ELR (cell line): Measurements from ENCODE around the gene MSANTD1.

Source experiments
- DNase-seq: peaks from one replicate; pipeline ENCODE4 v3.0.0-alpha.2; 2015; ENCODE audit warnings: low read depth

The MSANTD1 gene

DNA sequence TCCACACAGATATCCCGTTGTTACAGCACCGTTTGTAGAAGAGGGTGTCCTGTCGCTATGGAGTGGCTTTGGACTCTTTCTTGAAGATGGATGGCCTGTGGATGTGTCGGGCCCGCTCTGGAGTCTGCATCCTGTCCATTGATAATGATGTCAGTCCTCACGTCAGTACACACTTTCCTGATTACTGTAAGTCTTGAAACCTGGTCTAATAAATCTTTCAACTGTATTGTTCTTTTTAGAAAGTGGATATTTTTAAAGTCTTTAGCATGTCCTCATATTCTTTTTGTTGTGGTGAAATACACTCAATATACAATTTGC lies 14.9 kb downstream of the MSANTD1 start:
- no peak for DNase-seq

DNA sequence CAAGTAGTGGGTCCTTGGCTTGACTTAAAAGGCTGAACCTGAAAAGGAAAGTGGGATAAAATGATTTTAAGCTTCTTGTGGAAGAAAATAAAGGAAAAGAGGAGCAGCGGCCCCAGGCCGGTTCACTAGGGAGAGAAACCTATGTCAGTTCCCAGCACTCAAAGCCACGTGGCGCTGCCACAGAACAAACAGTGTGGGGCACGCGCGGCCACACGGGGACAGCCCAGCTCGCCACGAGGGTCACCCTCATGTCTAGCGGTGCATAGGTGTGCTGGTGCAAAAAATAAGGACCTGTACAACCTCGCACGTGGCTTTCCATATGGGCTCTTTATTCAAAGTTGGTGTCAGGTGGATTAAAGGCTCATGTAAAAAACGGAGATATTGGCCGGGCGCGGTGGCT lies 17.1 kb downstream of the MSANTD1 start:
- DNase-seq, result no peak

DNA sequence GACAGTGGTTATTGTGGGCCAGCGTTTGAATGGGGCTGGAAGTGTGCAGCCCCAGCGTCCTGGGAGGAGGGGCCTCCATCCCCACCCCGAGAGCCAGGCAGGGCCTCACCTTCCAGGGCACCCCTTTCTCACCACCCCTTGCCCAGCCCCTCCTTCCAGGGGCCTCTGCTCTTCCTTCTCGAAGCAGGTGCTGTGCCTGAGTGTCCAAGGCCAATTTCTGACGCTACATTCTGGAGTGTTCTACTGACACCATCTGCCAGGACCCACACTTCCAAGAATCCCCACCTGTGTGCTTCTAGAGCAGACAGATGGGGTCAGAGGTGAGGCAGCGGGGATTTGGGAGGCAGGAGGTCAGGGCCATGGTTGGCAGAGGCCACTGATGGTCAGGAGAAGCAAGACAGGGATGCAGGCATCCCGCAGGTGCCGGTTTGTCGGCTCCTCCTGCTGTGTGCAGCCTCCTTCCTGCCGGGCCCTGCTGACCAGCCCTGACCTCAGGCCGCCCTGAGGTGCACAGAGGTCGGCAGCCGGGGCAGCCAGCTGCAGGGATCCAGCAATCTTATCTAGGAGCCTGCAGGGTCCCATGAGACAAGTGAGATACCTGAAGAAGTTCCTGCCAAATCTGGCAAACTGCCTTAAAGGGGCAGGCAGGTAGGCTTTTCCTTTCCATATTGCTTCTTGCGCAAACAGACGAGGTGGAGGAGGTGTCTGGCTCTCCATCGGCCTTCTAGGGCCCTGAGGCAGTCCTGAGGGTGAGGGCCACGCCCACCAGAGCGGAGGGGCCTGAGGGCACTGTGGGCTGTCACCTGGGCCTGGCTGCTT lies 18.8 kb downstream of the MSANTD1 start:
- DNase-seq, result no peak

DNA sequence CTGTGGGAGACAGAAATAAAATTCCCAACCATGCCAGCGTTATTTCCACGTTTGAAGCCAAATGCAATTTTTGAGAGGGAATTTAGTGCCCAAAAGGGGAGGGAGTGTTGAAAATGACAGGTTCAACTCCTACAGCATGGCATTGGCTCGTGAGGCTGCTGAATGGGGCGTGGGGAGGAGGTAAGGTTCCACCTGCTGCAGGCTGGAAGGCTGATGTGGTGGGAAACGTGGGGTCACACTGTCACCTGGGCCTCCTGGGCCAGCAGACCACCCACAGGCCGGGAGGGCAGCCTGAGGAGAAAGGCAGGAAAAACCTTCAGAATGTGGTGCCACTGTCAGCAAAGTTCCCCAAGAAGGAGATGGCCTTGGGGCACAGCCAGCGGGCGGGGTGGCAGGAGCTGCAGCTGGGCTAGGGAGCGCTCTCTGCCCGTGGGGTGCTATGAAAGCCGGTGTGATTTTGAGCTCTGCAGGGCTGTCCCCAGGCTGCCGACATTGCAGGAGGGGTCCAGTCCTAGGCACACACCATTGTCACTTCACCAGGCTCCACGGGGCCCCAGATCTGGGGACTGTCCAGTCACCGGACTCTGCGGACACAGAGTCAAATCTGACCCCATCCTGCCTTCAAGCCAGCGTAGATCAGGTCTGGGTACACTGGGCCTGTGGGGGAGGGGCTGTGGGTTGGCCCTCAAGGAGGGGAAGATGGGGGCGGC lies 19.6 kb downstream of the MSANTD1 start:
- DNase-seq, result no peak

DNA sequence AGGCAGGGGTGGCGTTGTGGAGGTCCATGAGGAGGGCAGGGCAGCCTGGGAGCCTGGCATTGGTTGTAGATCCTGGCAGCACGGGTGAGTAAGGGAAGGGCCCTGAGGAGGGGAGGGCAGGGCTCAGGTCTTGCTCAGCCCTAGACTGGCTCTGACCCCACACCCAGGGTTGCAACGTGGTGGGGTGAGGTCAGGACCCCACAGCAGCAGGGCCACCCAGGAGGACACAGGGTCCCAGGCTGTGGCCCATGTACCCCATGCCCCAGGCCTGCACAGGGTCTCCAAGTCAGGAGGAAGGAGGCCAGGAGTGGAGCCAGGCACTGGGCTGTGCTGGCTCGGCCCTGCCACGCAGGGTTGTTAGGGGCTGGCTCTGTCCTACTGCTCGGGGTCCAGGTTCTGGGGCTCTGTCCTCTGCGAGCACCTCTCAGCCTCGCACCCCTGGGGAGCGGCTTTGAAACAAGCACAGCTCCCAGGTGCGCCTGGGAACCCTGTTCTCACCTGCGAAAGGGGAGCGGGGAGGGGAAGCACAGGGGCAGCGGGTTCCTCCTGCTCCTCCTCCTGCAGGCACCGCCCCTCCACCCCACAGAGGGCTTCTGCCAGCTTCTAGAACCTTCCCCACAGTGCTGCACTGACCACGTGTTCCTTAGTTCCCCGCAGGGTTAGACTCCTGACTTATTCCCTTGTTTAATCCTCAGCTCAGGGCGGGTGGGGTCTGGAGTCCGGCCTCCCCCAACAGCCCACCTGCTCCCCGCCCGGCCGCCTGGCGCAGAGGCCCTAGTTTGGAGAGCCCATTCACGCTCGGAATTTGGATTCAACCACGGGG lies 20.4 kb downstream of the MSANTD1 start:
- no peak for DNase-seq

DNA sequence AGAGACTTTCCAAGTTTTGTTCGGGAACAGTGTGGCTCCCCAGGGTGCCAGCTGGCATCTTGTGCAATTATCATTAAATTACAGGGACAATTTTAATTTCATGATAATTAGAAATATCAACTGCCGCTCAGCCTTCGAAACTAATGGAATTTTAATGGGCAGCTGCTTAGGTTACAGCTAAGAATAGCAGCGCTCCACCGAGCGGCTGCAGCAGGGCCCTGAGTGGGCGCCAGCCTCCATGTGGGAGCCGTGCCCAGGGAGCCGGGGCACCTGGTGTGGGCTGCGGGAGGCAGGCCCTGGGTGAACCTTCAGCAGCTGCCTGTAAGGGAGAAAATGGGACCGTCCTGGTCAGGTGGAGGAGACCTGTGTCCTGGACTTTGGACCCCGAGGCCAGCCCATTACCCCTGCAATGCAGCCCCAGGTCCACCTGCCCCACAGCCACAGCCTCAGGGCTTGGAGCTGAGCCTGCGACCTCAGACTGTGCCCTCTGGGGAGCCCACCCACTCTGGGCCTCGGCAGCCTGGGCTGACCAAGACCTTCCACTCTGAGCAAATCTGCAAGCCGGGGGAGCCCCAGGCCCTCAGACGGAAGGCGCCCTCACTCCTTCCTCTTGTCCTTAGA lies 21.1 kb downstream of the MSANTD1 start:
- no peak for DNase-seq

DNA sequence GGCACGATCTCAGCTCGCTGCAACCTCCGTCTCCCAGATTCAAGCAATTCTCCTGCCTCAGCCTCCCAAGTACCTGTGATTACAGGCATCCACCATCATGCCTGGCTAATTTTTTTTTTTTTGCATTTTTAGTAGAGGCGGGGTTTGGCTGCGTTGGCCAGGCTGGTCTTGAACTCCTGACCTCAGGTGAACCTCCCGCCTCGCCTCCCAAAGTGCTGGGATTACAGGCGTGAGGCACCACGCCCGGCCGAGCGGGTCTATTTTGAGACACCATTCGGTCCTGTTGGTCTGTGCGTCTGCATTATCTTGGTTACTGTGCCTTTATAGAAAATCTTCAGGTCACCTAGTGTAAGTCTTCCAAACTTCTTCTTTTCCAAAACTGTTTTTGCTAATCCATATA lies 22.2 kb downstream of the MSANTD1 start:
- no peak for DNase-seq

DNA sequence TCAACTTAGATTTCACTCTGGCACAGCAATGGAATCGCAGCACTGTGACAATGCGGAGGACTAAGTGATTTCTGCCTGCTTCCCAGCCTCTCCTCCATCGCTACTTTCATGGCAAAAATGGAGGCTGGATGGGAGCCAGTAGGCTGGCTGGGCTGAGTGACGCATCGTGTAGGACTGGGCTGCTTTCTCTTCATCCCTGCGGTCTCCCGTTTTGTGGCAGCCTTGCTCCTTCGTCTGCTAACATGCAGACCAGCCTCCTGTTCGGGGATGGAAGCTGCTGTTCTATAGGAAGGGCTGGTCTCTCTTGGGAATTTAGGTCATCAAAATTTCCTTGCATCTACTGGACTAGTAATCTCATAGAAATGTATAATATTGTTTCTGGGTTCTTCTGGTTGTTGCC lies 28.0 kb downstream of the MSANTD1 start:
- peak; percentile 17 for DNase-seq

DNA sequence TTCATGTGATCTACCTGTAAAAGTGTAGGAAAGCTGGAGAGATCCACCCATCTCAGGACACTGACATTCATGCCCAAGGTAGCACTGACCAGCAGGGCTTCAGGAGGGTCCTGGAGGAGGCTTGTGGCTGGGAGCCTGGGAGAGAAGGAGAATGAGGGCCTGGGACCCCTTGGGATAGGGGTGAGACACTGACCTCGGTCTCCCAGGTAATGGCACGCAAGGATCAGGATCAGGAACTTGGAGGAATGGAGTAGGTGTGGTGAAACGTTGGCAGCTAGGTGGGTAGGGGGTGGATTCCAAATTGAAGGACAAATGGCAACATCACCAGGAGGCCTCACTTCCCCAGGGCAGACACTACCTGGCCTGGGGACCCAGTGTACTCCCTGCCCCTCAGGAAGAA lies 31.5 kb downstream of the MSANTD1 start:
- no peak for DNase-seq

DNA sequence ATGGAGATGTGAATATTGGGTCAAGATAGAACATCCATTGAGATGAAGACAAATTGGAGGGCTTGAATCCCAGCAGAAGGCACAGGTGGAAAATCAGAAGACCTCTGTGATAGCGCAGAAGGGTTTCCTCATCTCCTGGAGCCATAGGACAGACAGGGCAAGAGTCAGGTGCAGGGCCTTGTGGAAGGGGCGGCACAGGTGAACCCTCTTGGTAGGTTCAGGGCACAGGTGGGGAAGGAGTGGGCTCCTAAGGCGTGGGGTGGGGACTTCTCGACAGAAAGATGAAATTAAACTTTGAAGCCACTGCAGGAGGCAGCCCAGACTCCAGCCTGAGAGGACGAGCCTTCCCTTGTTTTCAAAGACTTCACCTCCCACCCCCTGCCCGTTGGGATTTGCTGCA lies 34.5 kb downstream of the MSANTD1 start:
- no peak for DNase-seq

DNA sequence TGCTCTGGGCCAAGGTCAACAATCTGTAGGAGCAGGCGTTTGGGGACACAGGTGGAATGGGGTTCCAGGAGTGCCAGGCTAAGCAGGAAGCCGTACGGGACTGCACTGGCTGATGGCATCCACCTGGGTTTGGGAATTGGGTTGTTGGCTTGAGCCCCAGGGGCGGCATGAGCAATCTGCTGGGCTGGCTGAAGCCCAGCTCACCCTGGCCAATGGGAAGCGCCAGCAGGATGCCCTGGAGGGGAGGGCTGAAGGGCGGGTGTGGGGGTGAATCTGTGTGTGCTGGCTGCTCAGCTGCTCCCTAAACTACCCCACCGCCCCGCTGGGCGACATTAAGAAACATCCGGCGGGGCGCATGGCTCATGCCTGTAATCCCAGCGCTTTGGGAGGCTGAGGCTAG lies 35.0 kb downstream of the MSANTD1 start:
- DNase-seq, result no peak

DNA sequence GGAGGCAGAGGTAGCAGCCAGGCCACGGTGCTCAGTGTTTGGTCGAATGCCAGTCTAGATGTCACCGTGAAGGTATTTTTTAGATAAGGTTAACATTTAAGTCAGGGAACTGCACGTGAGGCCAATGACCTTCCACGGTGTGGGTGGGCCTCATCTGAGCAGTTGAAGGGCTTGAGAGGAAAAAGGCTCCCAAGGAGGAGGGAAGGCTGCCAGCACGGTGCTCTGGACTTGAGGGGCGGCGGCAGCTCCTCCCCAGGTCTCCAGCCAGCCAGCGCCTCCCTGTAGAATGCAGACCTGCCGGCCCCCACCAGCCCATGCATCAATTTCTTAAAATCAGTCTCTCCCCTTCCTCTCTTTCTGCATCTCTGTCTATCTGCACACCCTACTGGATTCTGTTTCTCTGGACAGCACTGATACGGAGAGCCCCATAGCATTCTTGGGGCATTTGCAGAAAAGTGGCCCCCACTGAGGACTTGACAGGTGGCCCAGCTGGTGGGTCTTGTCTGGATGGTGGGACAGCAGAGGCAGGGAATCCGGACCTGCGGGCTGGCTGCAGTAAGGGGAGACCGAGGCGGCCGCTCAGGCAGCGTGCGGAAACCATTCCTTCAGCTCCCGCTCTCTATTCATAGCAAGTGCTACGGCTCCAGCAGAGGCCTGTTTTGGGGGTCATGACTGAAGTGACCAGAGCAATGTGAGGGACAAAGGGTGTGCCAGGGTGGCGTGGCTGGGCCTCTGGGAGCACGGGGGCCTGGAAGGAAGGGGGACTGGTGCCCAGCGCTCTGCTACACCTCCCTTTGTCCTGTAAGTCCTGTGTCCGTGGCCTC lies 36.0 kb downstream of the MSANTD1 start:
- DNase-seq, result no peak

DNA sequence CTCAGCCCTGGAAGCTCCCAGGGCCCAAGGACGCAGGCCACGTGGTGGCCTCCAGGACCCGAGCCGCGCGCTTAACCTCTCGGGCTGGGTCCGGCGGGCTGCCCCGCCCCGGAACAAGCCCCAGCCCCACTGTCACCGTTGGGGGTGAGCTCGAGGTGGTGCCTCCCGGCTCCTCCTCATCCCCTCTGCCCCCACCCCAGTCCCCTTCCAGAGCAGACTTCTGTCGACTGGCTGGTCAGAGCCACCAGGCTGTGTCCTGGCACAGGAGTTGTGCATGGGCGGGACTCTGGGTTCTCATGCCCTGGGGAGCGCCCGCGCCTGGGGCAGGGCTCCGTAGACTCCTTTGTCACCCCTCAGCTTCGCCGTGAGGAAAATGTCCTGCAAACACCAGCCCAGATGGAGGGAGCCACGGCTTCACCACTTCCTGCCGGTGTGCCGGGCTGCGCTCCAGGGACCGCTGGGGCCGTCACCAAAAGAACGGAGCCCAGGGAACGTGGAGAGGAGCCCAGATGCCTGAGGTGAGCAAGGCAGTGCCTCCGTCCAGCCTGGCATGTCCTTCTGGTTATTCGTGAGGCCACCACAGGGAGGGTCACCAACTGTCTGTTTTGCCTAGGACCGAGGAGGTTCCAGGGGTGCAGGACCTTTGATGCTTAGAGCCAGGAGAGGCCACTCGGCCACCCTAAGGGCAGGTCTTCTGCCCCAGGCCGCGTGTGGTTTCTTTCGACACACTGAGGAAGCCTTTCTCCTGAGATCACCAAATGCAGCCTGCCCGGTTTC lies 36.8 kb downstream of the MSANTD1 start:
- peak; percentile 72 for DNase-seq

DNA sequence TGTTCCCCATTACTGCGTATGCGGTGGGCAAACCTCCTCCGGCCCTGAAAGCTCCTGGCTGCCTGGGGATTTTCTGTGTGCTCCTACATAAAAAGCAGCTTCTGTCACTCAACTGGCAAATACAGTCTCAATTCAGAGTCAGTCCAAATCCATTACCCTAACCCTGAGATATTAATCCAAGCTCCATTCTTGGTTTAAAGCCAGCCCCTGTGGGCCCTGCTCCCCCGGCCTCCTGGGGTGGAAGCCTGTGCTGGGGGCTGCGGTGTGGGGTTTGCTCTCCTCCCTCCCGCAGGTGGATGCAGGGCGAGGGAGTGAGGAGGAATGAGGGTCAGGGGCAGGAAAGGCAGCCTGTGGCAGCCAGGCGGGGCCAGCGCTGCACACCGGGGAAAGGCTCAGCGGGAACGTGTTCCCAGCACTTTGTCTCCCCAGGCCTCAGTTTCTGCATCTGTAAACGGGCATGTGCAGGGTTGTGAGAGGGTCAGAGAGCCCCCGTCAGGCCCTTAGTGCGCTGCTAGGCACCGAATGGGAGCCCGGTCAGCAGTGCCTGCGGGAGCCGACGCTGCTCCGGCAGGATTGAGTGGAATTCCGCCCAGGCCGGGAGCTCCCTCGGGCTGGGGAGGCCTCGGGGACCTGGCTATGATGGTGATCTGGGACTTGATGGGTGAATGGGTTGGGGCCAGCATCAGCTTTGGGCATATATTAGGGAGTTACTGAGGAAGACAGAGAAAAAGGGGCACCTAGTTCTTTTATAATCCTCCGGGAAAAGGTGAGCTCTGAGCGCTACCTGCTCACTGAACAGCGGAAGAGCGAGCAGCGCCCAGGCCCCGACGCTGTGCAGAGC lies 37.6 kb downstream of the MSANTD1 start:
- DNase-seq, result no peak

DNA sequence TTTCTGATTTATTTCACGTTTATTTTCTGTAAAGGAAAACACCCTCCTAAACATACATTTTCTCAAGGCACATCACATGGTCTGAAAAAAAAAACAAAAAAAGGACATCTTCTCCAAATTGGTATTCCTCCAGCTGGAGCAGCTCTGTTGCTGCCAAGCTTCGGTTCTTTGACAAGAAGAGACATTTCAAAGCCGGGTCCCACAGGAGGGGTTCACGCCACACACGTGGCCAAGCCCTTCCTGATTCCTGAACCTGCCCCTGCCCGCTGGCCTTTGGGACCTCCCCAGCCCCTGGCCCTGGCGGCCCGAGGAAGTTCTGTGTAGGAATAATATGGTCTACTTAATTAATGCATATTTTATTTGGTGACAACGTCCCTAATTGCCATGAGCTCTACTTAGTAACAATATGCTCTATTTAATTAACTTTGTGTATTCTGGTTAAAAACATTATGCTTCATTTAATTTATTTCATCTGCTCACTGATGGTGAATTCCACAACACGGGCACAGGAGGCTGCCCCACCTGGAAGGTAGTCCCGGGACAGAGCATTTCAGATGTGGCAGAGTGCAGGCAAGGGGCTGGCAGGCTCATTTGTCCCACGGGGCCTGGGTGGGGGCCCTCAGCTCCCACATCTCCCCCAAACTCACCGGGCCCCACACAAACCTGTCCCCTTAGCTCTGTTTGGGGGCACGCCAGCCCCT lies 38.5 kb downstream of the MSANTD1 start:
- no peak for DNase-seq

DNA sequence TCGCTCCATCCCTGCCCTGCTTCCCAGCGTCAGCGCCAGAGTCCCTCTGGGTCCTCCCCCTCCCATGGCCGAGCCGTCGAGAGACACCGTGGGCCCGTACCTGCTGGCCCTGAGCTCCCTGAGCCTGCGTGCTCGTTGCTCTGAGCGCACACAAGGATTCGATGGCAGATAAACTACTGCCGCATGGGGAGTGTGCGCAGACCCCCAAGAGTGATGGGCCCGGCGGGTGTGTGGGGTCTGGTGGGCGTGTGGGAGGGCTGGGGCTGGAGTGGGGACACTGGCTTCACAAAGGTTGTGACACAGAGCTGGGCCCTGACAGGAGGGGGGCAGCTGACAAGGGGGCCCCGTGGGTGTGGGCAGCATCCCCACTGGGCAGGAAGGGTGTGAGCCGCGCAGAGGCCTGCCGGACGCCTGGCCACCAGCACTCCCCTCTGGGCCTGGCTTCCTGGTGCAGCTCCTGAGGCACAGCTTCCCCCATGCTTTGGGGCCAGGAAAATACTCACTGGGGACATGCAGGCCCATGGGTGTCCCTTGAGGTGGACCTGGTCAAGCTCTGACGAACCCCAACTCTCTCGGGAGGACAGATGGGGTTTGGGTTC lies 39.1 kb downstream of the MSANTD1 start:
- no peak for DNase-seq

DNA sequence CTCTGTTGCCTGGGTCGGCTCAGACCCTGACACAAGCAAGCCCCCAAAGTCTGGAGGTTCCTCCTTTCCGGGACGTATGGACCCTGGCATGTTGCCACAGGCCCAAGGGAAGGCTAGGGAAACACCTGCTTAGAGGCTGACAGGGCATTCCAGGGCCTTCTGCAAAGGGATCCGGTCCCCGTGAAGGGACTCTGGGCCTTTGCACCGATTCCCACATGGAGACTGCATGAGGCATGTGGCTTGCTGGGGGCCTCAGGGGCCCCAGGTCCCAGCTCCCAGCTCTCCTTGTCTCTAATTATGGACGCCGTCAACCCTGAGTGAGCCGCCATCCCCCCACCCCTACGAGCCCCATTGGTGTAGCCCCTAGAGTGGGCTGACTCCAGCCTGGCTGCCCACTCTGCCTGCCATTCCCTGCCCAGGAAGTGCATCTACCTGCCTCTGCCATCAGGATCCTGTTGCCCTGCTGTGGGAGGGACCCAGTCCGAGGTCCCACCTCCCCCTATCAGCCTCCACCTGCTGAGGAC lies 39.7 kb downstream of the MSANTD1 start:
- DNase-seq, result no peak

DNA sequence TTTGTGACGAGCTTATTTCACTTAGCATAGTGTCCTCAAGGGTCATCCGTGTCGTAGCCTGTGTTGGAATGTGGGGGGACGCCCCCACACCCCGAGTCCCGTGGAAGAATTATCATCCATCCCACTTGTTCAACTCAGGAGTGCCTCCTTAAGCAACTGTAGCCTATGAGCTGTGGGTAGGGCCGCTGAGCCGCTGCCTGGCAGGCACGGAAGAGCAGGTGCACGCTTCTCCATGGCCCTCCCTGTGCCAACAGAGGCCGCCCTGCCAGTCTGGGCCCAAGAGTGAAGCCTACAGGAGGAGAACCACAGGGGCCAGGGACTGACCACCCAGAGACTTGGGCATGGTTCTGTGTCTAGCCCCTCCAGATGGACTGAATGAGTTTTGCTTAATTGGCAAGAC lies 41.5 kb downstream of the MSANTD1 start:
- DNase-seq, result no peak

DNA sequence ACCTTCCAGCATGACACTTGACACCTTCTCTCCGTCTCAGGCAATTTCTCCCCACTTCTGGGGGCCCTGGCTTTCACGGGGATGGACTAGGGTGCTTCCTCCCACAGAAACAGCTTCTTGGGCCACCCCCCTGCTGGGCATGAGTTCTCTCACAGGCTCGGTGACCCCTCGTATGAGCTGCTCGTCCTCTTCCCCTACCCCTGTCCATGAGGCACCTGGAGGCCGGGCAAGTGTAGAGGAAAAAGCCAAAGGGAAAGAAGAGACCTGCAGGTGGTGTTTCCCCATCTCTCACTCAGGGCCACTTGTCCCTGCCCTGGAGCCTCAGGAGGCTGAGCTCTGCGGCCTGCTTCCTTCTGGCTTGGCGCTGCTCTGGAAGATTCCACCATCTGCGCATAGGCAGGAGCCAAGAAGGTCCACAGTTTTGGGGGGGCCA lies 41.9 kb downstream of the MSANTD1 start:
- DNase-seq, result no peak
